ENCODE measurements around the gene CD300A.

The CD300A gene

DNA sequence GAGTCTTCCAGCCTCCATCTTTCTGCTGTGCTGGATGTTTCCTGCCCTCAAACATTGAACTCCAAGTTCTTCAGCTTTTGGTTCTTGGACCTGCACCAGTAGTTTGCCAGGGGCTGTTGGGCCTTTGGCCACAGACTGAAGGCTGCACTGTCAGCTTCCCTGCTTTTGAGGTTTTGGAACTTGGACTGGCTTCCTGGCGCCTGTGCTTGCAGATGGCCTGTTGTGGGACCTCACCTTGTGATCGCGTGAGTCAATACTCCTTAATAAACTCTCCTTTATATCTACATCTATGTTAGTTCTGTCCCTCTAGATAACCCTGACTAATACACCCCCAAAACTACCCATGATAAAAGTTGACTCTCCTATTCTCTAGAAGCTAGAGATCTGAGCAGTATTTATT lies 7.6 kb upstream of the CD300A start:
- TF ChIP-seq GABPA (IDR thresholded peaks at IDR 0.05; ENCODE audit: low read depth) (no peak), POLR2AphosphoS5 (IDR thresholded peaks at IDR 0.05; ENCODE audit: low read depth) (no peak), SPI1 (IDR thresholded peaks at IDR 0.05; ENCODE audit: borderline replicate concordance, low read depth) (no peak)
- TF ChIP-seq, protein P1, sequence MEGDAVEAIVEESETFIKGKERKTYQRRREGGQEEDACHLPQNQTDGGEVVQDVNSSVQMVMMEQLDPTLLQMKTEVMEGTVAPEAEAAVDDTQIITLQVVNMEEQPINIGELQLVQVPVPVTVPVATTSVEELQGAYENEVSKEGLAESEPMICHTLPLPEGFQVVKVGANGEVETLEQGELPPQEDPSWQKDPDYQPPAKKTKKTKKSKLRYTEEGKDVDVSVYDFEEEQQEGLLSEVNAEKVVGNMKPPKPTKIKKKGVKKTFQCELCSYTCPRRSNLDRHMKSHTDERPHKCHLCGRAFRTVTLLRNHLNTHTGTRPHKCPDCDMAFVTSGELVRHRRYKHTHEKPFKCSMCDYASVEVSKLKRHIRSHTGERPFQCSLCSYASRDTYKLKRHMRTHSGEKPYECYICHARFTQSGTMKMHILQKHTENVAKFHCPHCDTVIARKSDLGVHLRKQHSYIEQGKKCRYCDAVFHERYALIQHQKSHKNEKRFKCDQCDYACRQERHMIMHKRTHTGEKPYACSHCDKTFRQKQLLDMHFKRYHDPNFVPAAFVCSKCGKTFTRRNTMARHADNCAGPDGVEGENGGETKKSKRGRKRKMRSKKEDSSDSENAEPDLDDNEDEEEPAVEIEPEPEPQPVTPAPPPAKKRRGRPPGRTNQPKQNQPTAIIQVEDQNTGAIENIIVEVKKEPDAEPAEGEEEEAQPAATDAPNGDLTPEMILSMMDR (IDR thresholded peaks at IDR 0.05; ENCODE audit: insufficient read depth, low read length): no peak
- TF ChIP-seq, protein P2, sequence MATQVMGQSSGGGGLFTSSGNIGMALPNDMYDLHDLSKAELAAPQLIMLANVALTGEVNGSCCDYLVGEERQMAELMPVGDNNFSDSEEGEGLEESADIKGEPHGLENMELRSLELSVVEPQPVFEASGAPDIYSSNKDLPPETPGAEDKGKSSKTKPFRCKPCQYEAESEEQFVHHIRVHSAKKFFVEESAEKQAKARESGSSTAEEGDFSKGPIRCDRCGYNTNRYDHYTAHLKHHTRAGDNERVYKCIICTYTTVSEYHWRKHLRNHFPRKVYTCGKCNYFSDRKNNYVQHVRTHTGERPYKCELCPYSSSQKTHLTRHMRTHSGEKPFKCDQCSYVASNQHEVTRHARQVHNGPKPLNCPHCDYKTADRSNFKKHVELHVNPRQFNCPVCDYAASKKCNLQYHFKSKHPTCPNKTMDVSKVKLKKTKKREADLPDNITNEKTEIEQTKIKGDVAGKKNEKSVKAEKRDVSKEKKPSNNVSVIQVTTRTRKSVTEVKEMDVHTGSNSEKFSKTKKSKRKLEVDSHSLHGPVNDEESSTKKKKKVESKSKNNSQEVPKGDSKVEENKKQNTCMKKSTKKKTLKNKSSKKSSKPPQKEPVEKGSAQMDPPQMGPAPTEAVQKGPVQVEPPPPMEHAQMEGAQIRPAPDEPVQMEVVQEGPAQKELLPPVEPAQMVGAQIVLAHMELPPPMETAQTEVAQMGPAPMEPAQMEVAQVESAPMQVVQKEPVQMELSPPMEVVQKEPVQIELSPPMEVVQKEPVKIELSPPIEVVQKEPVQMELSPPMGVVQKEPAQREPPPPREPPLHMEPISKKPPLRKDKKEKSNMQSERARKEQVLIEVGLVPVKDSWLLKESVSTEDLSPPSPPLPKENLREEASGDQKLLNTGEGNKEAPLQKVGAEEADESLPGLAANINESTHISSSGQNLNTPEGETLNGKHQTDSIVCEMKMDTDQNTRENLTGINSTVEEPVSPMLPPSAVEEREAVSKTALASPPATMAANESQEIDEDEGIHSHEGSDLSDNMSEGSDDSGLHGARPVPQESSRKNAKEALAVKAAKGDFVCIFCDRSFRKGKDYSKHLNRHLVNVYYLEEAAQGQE (IDR thresholded peaks at IDR 0.05; ENCODE audit: insufficient replicate concordance, low read depth): no peak
- no peak overlapping the region for H3K27ac ChIP-seq (replicated peaks)
- H3K4me3 ChIP-seq (replicated peaks; ENCODE audit: insufficient read depth, low read length): no peak overlapping the region
- DNase-seq (ENCODE audit: low read depth in 1 of 2, low spot score in 1 of 2): no peak
- no peaks in the 10 kb centered on the region for H3K27me3 ChIP-seq (ENCODE audit: insufficient read depth, poor library complexity, severe bottlenecking)

DNA sequence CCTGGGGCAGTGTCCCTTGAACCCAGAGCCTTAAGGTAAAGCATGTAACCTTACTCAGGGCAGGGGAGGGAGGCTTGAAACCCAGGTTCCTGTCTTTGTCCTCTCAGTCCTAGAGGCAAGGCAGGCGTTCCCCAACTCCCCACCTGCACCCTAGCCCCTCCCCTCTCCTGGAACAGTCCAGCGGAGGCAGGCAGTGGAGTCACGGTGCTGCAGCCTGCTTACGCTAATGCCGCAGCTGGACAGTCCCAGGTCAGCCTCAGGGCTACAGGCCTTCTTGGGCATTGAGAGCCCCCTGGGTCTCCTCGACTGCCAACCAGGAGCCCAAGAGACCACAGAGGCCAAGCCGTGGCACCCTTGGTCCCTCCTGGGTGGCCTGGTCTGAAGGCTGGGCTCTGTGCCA lies 6.8 kb upstream of the CD300A start:
- TF ChIP-seq POLR2AphosphoS5 (IDR thresholded peaks at IDR 0.05; ENCODE audit: low read depth): no peak
- TF ChIP-seq, protein P2 (IDR thresholded peaks at IDR 0.05; ENCODE audit: insufficient replicate concordance, low read depth): no peak
- no peak overlapping the region for H3K4me3 ChIP-seq (replicated peaks; ENCODE audit: insufficient read depth, low read length)
- no peak for DNase-seq (ENCODE audit: low read depth in 1 of 2, low spot score in 1 of 2)
- no peak overlapping the region for H3K27ac ChIP-seq (replicated peaks)
- H3K27me3 ChIP-seq (ENCODE audit: insufficient read depth, poor library complexity, severe bottlenecking): no peaks in the 10 kb centered on the region

DNA sequence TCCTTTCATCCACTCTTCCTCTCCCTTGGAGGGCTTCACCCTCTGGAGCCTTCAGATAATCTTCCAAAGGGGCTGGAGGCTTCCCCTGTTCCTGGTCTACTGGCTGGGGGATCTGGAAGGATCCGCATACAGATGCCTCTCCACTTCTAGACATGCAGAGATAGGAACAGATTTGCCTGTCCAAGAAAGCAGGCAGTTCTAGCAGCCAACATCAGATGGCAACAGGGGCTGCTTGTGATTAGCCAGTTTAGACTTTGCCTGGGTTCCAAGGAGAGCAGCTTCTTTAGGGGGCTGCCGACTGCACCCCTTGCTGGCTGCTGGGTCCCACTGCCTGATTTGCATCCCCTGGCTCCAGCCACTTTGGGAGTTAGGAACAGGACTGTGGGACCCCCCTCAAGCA lies 6.2 kb upstream of the CD300A start:
- DNase-seq (ENCODE audit: low read depth in 1 of 2, low spot score in 1 of 2): no peak
- Histone ChIP-seq H3K4me3 (replicated peaks; ENCODE audit: insufficient read depth, low read length) (no peak overlapping the region), H3K27me3 (ENCODE audit: insufficient read depth, poor library complexity, severe bottlenecking) (no peaks in the 10 kb centered on the region), H3K27ac (replicated peaks) (no peak overlapping the region)
- TF ChIP-seq POLR2AphosphoS5 (IDR thresholded peaks at IDR 0.05; ENCODE audit: low read depth): no peak
- TF ChIP-seq, protein P1 (IDR thresholded peaks at IDR 0.05; ENCODE audit: insufficient read depth, low read length): no peak
- no peak for TF ChIP-seq SPI1 (IDR thresholded peaks at IDR 0.05; ENCODE audit: borderline replicate concordance, low read depth)
- TF ChIP-seq GABPA (IDR thresholded peaks at IDR 0.05; ENCODE audit: low read depth): no peak
- TF ChIP-seq, protein P2 (IDR thresholded peaks at IDR 0.05; ENCODE audit: insufficient replicate concordance, low read depth): no peak

DNA sequence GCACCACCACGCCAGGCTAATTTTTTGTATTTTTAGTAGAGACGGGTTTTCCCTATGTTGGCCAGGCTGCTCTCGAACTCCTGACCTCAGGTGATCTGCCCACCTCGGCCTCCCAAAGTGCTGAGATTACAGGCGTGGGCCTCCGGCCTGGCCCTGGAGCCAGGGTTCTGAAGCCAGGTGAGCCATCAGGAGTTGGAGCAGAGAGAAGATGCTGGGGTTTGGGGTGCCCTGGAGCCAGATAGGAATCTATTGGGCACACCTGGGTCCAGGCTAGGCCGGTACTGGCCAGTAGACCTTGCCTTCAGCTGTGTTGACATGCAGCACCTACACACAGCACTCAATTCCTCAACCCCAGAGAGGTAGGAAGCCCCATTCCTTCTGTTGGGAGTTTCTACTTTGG lies 5.4 kb upstream of the CD300A start:
- H3K27ac ChIP-seq (replicated peaks): no peak overlapping the region
- no peaks in the 10 kb centered on the region for H3K27me3 ChIP-seq (ENCODE audit: insufficient read depth, poor library complexity, severe bottlenecking)
- no peak for DNase-seq (ENCODE audit: low read depth in 1 of 2, low spot score in 1 of 2)
- H3K4me3 ChIP-seq (replicated peaks; ENCODE audit: insufficient read depth, low read length): no peak overlapping the region
- TF ChIP-seq GABPA (IDR thresholded peaks at IDR 0.05; ENCODE audit: low read depth): no peak
- TF ChIP-seq, protein P2 (IDR thresholded peaks at IDR 0.05; ENCODE audit: insufficient replicate concordance, low read depth): no peak
- TF ChIP-seq, protein P1 (IDR thresholded peaks at IDR 0.05; ENCODE audit: insufficient read depth, low read length): no peak
- TF ChIP-seq SPI1 (IDR thresholded peaks at IDR 0.05; ENCODE audit: borderline replicate concordance, low read depth): no peak
- TF ChIP-seq POLR2AphosphoS5 (IDR thresholded peaks at IDR 0.05; ENCODE audit: low read depth): no peak
